Mucosa of descending colon (tissue), 3 donors: ENCODE data around the gene RAPGEF5. TPM values are rescaled to one million over a fixed set of nuclear protein-coding genes. Genes with fewer than 3 reads are reported as not detected.

ENCODE experiments used
- ATAC-seq: fragments of 200-7000 bp; cut with Tn5 transposase; one replicate; pipeline ENCODE4 v1.9.1; 2020; ENCODE audit warnings: mild to moderate bottlenecking, moderate library complexity
- DNase-seq, 3 donors: peaks; one replicate each; pipeline ENCODE4 v3.0.0-alpha.2; 2020
- H3K36me3 ChIP-seq: fragments of 200-600 bp; one replicate; pipeline ENCODE4 v1.8.0; 2021; ENCODE audit warnings: low read depth, mild to moderate bottlenecking
- H3K4me1 ChIP-seq: fragments of 200-600 bp; one replicate; pipeline ENCODE4 v1.8.0; 2021; ENCODE audit warnings: low read depth, mild to moderate bottlenecking
- H3K4me3 ChIP-seq: fragments of 200-600 bp; one replicate; pipeline ENCODE4 v1.8.0; 2021; ENCODE audit warnings: mild to moderate bottlenecking
- H3K9me3 ChIP-seq: fragments of 200-600 bp; one replicate; pipeline ENCODE4 v1.8.0; 2021; ENCODE audit warnings: mild to moderate bottlenecking
- CTCF ChIP-seq: fragments of 200-600 bp; IDR thresholded peaks from one replicate; pipeline ENCODE4 v1.8.0; 2022; ENCODE audit warnings: antibody characterized with exemption, mild to moderate bottlenecking
- intact Hi-C, 2 donors: fragments of 100-400 bp; cut with DNase I in 1 of 2; cut with micrococcal nuclease in 1 of 2; formaldehyde crosslinking; loops; one replicate each; pipeline versions ENCODE4 v1.11.0 to v1.11.1; 2022; cut with DNase I, micrococcal nuclease
- total RNA-seq, 3 donors: library from RNA; stranded (reverse); fragmentation: NEBNext Ultra II Directional in 2 of 3; extraction: Animal tissue kit (Norgen Biotek cat#: 25700) in 2 of 3; gene quantifications; one replicate each; pipeline versions ENCODE4 v1.2.1 to v1.2.4, GENCODE V29; 2021 to 2023
- donor health status: DM: no; HTN: no; CAD: no; lungs with moderate emphysema.
- donor health status: DM: no; HTN: no; CAD: no.
- donor health status: DM: no; HTN: yes; CAD: no.

RAPGEF5 gene
- total RNA-seq, 3 donors from 2014 or later = 34.7 to 87.8 (median 59.5) TPM

GRCh38 chr7:22129819-22130580 lies 227.0 kb downstream of the RAPGEF5 start:
- H3K4me1 ChIP-seq = no peaks in the 10 kb centered on the region
- no peaks in the 10 kb centered on the region for H3K9me3 ChIP-seq
- no peaks in the 10 kb centered on the region for H3K36me3 ChIP-seq
- intact Hi-C loops = no loop called here
- H3K4me3 ChIP-seq = no peak overlapping the region
- no peak for ATAC-seq
- DNase-seq = no peak
- no peak for TF ChIP-seq CTCF

- no peaks in the 10 kb centered on the region for H3K9me3 ChIP-seq
- H3K4me3 ChIP-seq = no peak overlapping the region
- no peaks in the 10 kb centered on the region for H3K36me3 ChIP-seq
- no peak for TF ChIP-seq CTCF
- DNase-seq = no peak
- no peak for ATAC-seq
- intact Hi-C loops = no loop called here
- H3K4me1 ChIP-seq = no peaks in the 10 kb centered on the region
Observed at GRCh38 chr7:22129166-22129565, 227.8 kb downstream of the RAPGEF5 start.

- Histone ChIP-seq H3K36me3 (no peaks in the 10 kb centered on the region), H3K4me3 (no peak overlapping the region), H3K9me3 (no peaks in the 10 kb centered on the region), H3K4me1 (no peaks in the 10 kb centered on the region)
- intact Hi-C loops = no loop called here
- TF ChIP-seq CTCF = no peak
- DNase-seq (no peak), ATAC-seq (no peak)
Observed at GRCh38 chr7:22128528-22128920, 228.4 kb downstream of the RAPGEF5 start.

- Histone ChIP-seq H3K36me3 (no peaks in the 10 kb centered on the region), H3K4me1 (no peaks in the 10 kb centered on the region), H3K4me3 (no peak overlapping the region), H3K9me3 (no peaks in the 10 kb centered on the region)
- ATAC-seq (no peak), DNase-seq (no peak)
- intact Hi-C loops = no loop called here
- TF ChIP-seq CTCF = no peak
Observed at GRCh38 chr7:22127835-22128527, 229.0 kb downstream of the RAPGEF5 start.

- Histone ChIP-seq H3K9me3 (no peaks in the 10 kb centered on the region), H3K36me3 (no peaks in the 10 kb centered on the region), H3K4me1 (no peaks in the 10 kb centered on the region), H3K4me3 (no peak overlapping the region)
- intact Hi-C loops = no loop called here
- TF ChIP-seq CTCF = no peak
- no peak for DNase-seq
- ATAC-seq = no peak
Observed at GRCh38 chr7:22125436-22125835, 231.5 kb downstream of the RAPGEF5 start.
